Upper lobe of left lung (tissue), 6 donors: Measurements from ENCODE around the gene MED13L. TPM values are rescaled to one million over a fixed set of nuclear protein-coding genes. Genes with fewer than 3 reads are reported as not detected.

Experiments
- ATAC-seq, 2 donors: fragments of 200-7000 bp; cut with Tn5 transposase; one replicate each; pipeline ENCODE4 v1.9.1; 2022; ENCODE audit warnings: mild to moderate bottlenecking in 2 of 2, moderate library complexity in 2 of 2; ENCODE audit not compliant: low FRiP score in 2 of 2
- DNase-seq, 2 donors: peaks; one replicate each; pipeline ENCODE4 v3.0.0-alpha.2; 2019 to 2020
- H3K27ac ChIP-seq, 4 donors: fragments of 200-600 bp; sonication (generic); one replicate each; pipeline ENCODE4 v1.5.1; 2016 to 2019
- H3K27me3 ChIP-seq, 4 donors: fragments of 200-600 bp; sonication (generic); one replicate each; pipeline ENCODE4 v1.5.1; 2017 to 2019
- H3K36me3 ChIP-seq, 4 donors: fragments of 200-600 bp; sonication (generic); one replicate each; pipeline ENCODE4 v1.5.1; 2016 to 2019
- H3K4me1 ChIP-seq, 4 donors: fragments of 200-600 bp; sonication (generic); one replicate each; pipeline ENCODE4 v1.5.1; 2018 to 2019
- H3K4me3 ChIP-seq, 4 donors: fragments of 200-600 bp; sonication (generic); one replicate each; pipeline ENCODE4 v1.5.1; 2017 to 2019; ENCODE audit warnings: mild to moderate bottlenecking in 2 of 4, moderate library complexity in 1 of 4
- H3K9me3 ChIP-seq, 4 donors: fragments of 200-600 bp; sonication (generic); one replicate each; pipeline ENCODE4 v1.5.1; 2018 to 2019
- EP300 ChIP-seq, 4 donors: sonication (generic); formaldehyde crosslinking; IDR thresholded peaks; one replicate each; pipeline ENCODE4 v1.5.1; 2017; ENCODE audit warnings: antibody characterized with exemption in 4 of 4, control low read depth in 2 of 4
- POLR2A ChIP-seq, 4 donors: fragments of 450-650 bp; IDR thresholded peaks; one replicate each; pipeline ENCODE4 v1.5.1; 2016 to 2017; ENCODE audit warnings: antibody characterized with exemption in 4 of 4, mild to moderate bottlenecking in 2 of 4
- POLR2AphosphoS5 ChIP-seq, 2 donors: sonication (generic); formaldehyde crosslinking; IDR thresholded peaks; one replicate each; pipeline ENCODE4 v1.5.1; 2017; ENCODE audit warnings: antibody characterized with exemption in 2 of 2
- WGBS, 2 donors: methylation state at CpG; one replicate each; pipeline ENCODE4 v1.1.5; 2017 to 2018; 5-methylcytosine and 5-hydroxymethylcytosine counted together
- total RNA-seq, 6 donors: library from RNA; depleted of rRNA in 4 of 6; stranded (reverse); fragments of >200 nt in 4 of 6; gene quantifications; one replicate each; pipeline versions ENCODE4 v1.1.0 to v1.2.1, GENCODE V29; 2016 to 2021
- TF ChIP-seq, protein P1 (sequence below), 6 experiments: fragments of 450-650 bp in 4 of 6; fragments of 200-600 bp in 2 of 6; sonication (generic) in 2 of 6; IDR thresholded peaks; one replicate each; pipeline ENCODE4 v1.5.1; 2016 to 2019; ENCODE audit warnings: antibody characterized with exemption in 6 of 6
- donor health status: DM: no; HTN: no; CAD: no; lungs with moderate emphysema.
- donor health status: DM: no; HTN: yes; CAD: no; lungs with severe emphysema.

The MED13L gene
- total RNA-seq, 6 donors from 2014 or later, result 96.6 to 178 (median 124) TPM

DNA sequence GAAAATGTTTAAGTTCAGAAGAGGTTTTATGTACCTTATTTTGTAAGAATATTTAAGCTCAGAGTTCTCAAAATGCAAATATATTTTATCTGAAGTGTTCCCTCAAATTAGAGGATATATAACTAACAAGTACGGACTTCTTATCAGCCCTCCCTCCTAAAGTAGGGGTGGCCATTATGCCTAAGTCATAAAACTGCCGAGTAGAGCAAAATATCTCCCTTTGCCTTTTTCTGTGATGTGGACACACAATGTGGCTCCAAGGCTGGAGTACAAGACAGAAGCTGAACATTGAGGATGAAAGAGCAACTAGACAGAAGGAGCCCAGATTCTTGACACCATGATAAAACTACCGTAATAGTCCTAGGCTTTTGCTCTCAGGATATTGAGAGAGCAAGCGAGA is 120.9 kb downstream of the MED13L start:
- Histone ChIP-seq H3K27ac (no peak overlapping the region), H3K4me3 (no peak overlapping the region), H3K4me1 (peaks cover 44 to 70% (median 59%) of the 10 kb centered on the region in 4 donors), H3K36me3 (no peaks in the 10 kb centered on the region), H3K9me3 (no peaks in the 10 kb centered on the region), H3K27me3 (no peaks in the 10 kb centered on the region)
- WGBS, 2 donors, result 89 to 90% methylated on average over 4 of the region's 4 CpGs
- TF ChIP-seq, protein P1, sequence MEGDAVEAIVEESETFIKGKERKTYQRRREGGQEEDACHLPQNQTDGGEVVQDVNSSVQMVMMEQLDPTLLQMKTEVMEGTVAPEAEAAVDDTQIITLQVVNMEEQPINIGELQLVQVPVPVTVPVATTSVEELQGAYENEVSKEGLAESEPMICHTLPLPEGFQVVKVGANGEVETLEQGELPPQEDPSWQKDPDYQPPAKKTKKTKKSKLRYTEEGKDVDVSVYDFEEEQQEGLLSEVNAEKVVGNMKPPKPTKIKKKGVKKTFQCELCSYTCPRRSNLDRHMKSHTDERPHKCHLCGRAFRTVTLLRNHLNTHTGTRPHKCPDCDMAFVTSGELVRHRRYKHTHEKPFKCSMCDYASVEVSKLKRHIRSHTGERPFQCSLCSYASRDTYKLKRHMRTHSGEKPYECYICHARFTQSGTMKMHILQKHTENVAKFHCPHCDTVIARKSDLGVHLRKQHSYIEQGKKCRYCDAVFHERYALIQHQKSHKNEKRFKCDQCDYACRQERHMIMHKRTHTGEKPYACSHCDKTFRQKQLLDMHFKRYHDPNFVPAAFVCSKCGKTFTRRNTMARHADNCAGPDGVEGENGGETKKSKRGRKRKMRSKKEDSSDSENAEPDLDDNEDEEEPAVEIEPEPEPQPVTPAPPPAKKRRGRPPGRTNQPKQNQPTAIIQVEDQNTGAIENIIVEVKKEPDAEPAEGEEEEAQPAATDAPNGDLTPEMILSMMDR (IDR thresholded peaks at IDR 0.05), result no peak
- TF ChIP-seq POLR2AphosphoS5 (IDR thresholded peaks at IDR 0.05) (no peak), POLR2A (IDR thresholded peaks at IDR 0.05) (no peak), EP300 (IDR thresholded peaks at IDR 0.05) (no peak)
- DNase-seq (no peak), ATAC-seq (no peak)

DNA sequence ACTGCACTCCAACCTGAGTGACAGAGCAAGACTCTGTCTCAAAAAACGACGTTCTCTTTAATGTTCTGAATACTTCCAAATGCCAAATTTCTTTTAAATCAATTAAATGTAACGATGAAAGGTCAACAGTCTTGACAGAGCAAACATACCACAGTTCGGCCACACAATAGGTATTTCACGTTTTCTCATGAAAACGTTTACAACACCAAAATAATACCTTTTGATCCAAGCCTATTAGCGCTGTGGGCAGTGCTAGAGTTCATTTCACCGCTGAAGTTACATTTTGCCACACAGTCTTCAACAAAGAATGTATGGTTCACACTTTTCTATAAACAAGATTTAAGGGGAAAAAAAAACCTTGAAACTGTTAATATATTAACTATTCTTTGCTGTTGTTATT is 122.1 kb downstream of the MED13L start:
- DNase-seq, result no peak
- Histone ChIP-seq H3K9me3 (no peaks in the 10 kb centered on the region), H3K4me1 (peaks cover 36 to 69% (median 56%) of the 10 kb centered on the region in 4 donors), H3K4me3 (no peak overlapping the region), H3K36me3 (no peaks in the 10 kb centered on the region), H3K27ac (no peak overlapping the region), H3K27me3 (no peaks in the 10 kb centered on the region)
- ATAC-seq, result no peak
- WGBS, 2 donors, result 78 to 81% methylated on average over 8 of the region's 8 CpGs
- no peak for TF ChIP-seq POLR2AphosphoS5 (IDR thresholded peaks at IDR 0.05)
- TF ChIP-seq POLR2A (IDR thresholded peaks at IDR 0.05), result no peak
- TF ChIP-seq, protein P1 (IDR thresholded peaks at IDR 0.05), result no peak
- no peak for TF ChIP-seq EP300 (IDR thresholded peaks at IDR 0.05)

DNA sequence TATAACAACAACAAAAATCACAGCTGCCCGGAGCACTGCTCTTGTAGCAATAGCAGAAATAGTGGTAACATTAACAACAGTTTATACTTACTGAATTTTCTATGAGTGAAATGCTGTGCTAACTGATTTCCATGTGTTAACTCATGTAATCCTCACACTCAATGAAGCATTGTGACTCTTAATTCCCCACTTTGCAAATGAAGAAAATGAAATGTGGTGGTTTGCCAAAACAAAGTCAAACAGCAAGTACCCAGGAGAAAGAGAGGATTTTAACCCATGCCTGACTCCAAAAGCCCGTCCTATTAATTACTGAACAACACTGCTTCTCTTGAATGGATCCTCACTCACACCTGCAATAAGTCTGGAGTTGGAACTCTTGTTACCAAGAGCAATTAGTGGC is 123.5 kb downstream of the MED13L start:
- Histone ChIP-seq H3K36me3 (no peaks in the 10 kb centered on the region), H3K27ac (no peak overlapping the region), H3K27me3 (no peaks in the 10 kb centered on the region), H3K4me3 (no peak overlapping the region), H3K4me1 (peaks cover 31 to 69% (median 50%) of the 10 kb centered on the region in 4 donors), H3K9me3 (no peaks in the 10 kb centered on the region)
- DNase-seq (no peak), ATAC-seq (no peak)
- WGBS, 2 donors, result 52 to 62% methylated on average over 2 of the region's 2 CpGs
- TF ChIP-seq EP300 (IDR thresholded peaks at IDR 0.05) (no peak), POLR2A (IDR thresholded peaks at IDR 0.05) (no peak), POLR2AphosphoS5 (IDR thresholded peaks at IDR 0.05) (no peak)
- TF ChIP-seq, protein P1 (IDR thresholded peaks at IDR 0.05), result no peak

DNA sequence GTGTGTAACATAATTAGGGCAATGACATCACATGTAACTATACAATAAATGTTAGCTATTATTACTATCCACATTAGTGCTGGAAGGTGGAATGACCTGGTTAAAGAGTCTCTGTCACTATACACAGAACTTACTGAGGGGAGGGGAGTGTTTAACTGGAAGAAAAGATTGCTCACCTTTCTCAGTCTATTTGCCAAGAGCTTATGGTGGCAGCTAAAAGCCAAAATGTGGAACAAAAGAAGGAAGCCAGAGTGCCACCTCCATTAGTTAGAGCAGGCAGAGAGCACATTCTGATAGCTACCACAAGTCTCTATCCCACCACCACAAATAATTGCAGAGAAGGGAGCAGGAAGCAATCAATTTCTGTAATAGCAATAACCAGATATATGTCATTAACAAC is 124.4 kb downstream of the MED13L start:
- no peak for ATAC-seq
- no peak overlapping the region for H3K4me3 ChIP-seq
- H3K27ac ChIP-seq, result no peak overlapping the region
- no peaks in the 10 kb centered on the region for H3K27me3 ChIP-seq
- no peaks in the 10 kb centered on the region for H3K9me3 ChIP-seq
- H3K4me1 ChIP-seq, result peaks cover 34 to 65% (median 46%) of the 10 kb centered on the region in 4 donors
- TF ChIP-seq POLR2AphosphoS5 (IDR thresholded peaks at IDR 0.05) (no peak), EP300 (IDR thresholded peaks at IDR 0.05) (no peak), POLR2A (IDR thresholded peaks at IDR 0.05) (no peak)
- TF ChIP-seq, protein P1 (IDR thresholded peaks at IDR 0.05), result no peak
- no peak for DNase-seq
- no peaks in the 10 kb centered on the region for H3K36me3 ChIP-seq

DNA sequence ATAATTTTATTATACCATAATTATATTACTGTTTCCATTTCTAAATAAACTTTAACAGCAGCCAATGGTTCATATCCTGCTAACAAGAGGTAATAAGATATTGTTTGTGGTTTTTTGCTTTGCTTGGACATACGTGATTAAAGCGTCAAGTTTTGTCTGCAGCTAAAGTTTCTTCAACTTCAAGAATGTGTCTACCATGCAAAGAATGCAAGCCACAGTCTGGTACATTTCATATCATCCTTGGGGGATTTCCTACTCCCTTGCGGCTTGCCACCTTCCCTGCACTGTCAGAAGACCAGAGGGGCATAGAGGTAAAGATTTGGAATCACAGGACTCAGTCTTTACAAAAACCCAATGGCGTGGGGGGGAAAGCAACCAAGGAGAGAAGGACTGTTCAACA is 125.2 kb downstream of the MED13L start:
- 55 to 64% methylated on average over 4 of the region's 4 CpGs for WGBS, 2 donors
- no peak for DNase-seq

More for the DNA sequence above, 125.2 kb downstream of the MED13L start:
- Histone ChIP-seq H3K9me3 (no peaks in the 10 kb centered on the region), H3K4me3 (no peak overlapping the region), H3K27ac (no peak overlapping the region), H3K36me3 (no peaks in the 10 kb centered on the region), H3K27me3 (no peaks in the 10 kb centered on the region), H3K4me1 (peaks cover 30 to 56% (median 39%) of the 10 kb centered on the region in 4 donors)
- TF ChIP-seq, protein P1 (IDR thresholded peaks at IDR 0.05), result no peak
- TF ChIP-seq POLR2AphosphoS5 (IDR thresholded peaks at IDR 0.05) (no peak), POLR2A (IDR thresholded peaks at IDR 0.05) (no peak), EP300 (IDR thresholded peaks at IDR 0.05) (no peak)
- no peak for ATAC-seq
